HT-29 (cell line): ENCODE data around the gene SYCP2. TPM values are rescaled to one million over a fixed set of nuclear protein-coding genes. Genes with fewer than 3 reads are reported as not detected.
A peak's percentile ranks its signal among the peaks of the same experiment; 100 is the strongest.

ENCODE experiments used
- DNase-seq: peaks from one replicate; pipeline ENCODE4 v3.0.0-alpha.2; 2015; ENCODE audit warnings: low spot score
- total RNA-seq: library from RNA; depleted of rRNA; stranded (reverse); fragments of >200 nt; shearing (Covaris generic); gene quantifications from 2 replicates; pipeline ENCODE4 v1.2.3, GENCODE V29; 2014

Gene SYCP2
- total RNA-seq, 1 experiment from 2014 or later = 0.69 TPM

DNA sequence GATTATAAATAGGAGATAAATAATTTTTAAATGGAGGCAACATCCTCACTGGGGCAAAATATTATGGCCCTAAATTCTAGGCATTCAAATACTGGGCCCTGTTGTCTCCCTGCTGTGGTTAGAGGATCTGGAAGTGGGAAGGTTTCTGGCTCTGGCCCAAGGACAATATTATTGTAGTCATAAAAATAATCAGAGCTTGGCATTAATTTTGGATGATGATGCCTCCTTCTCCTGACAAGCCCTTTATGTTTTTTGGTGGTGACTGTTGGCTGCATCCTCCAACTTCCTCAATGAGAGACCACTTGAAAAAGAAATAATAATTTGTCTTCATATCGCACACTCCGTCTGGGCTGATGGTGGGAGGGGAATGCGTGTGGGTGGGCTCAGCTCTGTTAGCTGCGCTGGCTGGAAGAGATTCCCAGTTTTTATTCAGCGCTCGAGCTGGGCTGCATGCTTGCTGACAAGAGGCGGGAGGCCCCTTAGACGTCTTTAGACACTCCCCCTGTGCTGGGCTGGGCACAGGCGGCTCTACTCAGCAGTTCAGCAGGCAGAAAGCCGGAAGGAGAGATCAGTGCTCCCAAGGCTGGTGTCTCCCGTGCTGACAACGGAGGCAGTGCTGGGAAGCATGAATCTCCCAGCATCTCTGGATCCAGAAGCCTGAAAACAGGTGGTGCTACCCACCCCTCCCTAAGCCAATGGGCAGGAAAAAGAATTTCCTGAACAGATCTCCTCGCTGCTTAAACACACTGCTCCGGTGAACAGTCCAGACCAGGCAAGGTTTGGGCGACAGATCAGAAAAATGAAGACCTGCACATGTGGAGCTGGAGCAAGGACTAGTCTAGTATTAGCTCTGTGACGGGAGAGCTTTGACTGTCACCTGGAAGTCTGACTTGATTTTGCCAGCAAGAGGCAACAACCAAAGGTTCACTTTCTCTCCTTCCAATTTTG is 97.7 kb downstream of the SYCP2 start:
- peak; percentile 56 for DNase-seq

DNA sequence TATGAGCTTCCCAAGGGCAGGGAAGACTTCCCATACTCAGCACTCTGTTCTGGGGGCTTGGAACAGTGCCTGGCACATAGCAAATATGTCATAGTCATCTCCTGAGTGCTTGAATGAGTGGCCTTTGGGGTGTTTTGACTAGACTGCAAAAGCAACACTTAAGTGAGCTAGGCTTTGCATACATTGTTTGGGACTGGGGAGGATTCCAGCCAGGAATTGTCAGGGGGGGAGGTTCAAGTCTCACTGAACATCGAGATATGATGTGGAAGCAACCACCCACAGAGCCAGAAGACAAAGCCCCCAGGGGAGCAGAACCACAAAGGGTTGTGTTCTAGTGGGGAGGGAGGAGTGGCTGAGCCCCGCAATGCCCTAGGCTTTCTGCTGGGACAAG is 98.4 kb downstream of the SYCP2 start:
- no peak for DNase-seq

DNA sequence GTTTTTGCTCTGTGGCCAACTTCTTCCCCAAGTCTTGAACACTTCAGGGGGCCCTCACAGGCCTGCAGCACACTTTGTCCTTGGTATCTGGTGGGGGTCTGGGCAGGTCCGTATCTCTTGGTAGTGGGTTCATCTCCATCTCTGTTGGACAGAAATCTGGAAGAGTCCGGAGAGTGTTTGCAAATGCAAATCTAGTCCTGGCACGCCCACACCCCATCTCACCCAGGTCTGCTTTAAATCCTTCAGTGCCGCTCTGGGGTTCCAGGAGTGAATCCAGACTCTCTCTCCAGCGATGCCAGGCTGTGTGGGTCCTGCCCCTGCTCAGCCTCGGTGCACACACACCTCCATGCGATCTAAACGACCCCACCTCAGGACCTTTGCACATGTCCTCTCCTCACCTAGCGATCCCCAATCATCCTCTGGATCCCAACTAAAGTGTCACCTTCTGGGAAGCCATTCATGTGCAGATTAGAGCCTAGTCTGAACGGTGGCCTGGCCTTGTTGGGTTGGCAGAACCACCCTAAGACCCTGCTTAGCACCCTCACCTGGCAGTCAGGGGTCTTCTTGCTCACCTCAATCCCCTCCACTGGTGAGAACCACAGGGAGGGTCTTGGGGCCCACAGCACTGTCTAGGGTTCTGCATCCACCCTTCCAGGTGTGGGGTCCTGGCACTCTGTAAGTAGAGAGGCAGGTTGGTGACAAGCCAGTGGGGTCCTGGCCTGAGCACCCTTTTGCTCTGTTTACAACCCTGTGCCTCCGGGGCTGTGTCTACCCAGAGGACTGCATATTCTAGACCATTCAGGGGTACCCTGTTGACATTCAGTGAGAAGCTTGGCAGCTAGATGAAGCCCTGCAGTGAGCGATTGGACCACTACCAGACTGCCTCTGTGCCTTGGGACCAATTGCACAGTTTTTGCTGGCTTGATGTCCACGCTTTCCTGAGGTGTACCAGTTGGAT is 100.8 kb downstream of the SYCP2 start:
- DNase-seq = no peak

DNA sequence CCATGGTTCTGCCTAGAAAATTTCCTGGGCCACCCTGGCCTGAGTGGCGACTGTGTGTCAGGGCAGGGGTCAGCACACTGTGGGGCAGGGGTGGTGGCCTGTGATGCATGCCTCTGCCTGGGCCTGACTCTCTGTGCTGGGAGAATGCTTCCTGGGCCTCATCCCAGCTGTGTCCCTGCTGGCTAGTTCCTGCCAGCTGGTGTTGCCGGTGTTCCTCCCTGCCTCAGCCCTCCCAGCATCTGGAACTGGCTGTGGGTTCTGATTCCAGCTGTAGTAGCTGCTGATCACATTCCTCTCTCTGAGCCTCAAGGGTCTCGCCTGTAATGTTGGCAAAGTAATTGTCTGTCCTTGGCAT is 101.5 kb downstream of the SYCP2 start:
- no peak for DNase-seq

DNA sequence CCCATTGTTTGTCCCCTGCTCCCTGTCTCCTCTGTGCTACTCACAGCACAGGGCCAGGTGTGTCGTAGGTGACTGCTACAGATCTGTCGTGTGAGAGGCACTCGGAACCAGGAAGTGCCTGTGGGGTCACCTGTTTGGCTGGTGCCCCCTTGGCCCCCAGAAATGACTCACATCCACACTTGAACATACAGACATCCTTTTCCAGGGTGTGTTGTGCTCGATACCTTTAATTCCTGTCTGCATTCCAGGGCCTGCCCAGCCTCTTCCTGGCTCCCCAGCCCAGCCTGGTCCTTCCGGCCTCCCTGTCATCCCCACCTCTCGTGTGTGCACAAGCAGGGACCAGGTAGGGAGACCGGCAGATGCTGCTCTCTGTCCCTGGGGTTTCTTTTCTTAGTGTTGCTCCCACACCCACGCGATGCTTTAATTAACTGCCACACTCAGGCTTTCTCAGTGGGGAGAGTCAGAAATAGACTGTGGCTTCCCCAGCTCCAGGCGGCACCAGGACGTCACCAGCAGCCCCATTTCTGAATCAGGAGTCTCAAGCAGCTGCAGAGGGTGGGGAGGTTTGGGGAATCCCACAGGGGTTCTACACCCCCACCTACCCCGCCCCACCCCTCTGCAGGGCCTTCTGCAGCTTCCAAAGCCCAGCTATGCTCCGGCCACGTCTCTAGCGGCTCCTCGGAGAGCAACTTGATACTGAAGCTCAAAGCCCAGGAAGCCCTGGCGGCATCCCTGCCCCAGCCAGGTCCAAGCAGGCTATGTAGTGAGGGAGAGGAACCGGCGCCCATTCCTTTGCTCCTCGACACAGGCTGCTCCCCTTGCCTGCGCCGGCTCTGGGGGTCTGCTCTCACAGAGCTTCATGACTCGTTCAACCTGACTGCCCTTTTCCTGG is 102.2 kb downstream of the SYCP2 start:
- peak; percentile 87 for DNase-seq

DNA sequence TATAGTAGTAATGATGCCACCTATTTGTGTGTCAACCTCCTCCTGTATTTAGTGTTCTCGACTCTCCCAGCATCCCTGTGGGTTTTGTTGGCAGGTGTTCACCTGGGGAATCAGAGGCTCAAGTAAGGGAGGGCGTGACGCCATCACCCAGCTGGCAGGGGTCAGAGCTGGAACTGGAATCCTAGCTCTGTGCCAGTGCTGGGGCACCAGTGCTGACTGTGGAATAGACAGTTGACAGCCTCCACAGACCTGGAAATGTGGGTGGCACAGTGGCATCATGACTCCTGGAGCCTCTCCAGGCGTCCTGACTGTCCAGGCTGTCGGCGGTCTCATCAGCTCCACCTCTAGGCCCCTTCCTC is 102.8 kb downstream of the SYCP2 start:
- DNase-seq = no peak

DNA sequence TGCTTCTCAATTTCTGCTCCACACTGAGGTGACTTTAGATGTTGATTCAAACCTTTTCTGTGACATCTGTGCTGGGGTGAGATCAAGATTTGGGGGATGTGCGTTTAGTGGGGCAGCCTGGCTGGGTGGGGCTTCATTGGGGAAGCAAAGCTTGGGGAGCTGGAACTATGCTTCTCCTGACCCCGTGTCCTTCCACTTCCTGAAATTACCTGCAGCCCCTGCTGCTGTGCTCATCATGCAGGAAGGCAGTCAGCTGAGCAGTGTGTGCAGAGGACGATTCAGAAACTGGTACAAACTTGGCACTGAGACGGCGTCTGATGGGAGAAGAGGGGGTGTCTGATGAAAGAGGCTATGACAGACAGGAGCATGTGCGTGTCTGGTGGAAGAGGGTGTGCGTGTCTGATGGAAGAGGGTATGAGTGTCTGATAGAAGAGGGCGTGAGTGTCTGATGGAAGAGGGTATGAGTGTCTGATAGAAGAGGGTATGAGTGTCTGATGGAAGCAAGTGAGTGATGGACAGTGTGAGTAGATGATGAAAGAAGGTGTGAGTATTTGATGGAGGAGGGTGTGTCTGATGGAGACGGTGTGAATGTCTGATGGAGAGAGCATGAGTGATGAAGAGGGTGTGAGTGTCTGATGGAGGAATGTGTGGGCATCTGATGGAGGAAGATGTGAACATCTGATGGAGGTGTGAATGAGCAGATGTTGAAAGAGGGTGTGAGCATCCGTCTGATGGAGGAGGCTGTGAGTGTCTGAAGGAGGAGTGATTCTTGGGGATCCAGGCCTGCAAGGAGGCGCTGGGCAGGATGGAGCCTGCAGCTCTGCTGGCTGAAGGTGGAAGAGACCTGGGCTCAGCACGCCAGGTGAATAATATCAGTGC is 103.4 kb downstream of the SYCP2 start:
- DNase-seq = no peak

DNA sequence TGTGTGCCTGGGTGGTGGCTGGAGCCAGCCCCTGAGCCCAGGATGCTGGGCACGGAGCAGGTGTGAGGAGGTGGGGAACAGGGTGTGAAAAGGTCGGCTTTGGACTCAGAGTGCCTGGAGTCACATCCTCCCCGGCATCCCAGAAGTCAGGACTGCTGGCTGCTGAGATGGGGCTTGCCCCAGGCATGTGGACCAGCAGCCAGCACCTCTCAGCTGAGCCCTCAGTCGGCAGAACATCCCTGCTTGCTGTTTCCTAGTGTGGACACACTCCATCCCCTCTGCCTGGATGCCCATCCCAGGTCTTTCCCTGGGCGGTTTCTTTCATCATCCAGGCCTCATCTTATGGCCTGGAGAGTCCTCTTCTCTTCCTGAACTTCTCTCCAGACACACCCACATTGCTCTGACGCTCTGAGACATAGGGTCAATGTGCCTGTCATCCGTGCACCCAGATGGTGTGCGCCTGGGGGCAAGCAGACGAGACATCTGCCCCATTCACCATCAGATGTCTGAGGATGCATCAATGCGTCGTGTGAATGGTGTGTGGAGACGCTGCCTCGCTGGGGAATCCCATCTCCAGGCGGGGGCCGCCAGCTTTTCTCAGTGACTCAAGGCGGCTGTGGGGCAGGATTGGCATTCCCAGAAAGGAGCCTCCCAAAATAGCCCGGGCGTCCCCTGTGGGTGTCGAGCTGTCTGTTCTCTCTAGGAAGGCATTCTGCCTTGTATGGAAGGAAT is 104.2 kb downstream of the SYCP2 start:
- no peak for DNase-seq

DNA sequence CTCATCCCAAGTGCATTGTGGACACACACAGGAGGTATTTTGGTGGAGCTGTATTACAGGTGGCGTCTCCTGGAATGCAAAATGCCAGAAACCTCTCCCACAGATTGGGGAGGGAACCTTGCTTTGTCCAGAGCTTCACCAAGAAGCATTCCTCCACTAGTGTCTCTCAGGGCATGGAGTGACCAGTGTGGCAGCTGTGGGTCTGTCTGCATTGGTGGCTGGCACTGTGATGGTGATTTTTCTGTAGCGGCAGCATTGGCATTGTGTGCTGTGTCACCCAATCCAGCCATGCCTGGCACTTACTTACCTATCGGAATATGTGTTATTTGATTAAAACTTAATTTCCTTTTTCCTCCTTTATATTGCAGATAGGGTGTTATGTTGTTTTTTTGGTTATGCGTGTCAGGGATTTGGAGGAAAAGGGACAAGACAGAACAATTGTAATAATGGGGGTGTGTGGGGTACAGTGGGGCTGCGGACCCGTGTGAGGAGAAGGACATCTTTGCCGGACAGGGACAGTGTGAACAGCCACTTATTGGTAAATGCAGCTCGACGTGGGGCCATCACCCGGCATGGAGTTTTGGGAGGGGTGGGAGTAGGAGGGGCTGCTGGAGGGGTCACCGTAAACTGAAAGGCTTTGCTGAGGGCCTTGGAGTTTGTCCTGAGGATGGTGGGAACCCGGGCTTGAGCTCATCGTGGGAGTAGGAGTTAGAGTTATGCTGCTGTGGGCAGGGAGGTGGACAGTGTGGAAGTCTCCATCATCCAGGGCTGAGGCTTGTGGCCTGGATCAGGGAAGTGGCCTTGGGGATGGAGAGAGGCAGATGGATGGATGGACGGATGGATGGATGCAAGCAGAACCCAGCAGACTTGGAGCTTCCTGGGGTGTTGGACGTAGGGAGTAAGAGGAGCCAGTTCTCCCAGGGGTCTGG is 105.0 kb downstream of the SYCP2 start:
- DNase-seq = no peak

DNA sequence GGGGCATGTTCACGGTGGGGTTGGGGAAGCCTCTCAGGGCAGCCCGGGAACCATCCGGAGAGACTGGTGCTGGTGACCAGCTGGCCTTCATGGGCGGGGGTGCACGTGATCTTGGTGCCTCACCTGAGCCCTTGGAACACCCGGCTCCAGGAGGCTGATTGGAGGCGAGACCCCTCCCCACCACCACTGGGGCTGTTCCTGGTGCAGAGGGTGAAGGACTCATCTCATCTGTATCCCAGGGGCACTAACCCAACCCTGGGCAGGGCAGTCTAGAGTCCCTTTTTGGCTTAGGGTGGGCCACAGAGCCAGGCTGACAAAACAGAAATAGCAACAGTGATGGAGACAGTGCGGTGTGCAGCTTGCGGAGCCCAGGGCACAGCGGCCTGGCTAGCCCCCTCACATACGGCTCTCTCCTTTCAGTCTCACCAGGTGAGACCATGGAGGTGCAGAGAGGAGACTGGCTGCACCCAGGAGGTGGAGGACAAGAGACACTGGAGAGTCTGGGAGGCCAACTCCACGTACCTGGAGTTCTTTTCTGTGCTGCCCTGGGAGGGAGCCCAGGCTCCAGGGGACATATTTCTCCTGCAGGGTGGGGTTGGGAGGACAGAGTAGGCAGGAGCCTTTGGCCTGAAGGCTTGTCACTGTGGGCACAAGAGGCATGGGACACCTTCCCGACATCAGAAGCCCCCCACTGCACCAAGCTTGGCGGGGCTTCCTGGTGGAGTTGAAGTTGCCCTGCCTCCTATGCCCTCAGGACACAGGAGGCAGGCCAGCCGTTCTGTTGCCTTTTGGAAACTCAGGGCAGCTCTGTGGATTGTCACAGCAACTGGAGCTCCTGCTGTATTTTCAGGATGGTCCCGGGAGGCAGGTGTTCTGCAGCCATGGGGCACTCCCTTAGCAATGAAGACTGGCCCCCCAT is 106.0 kb downstream of the SYCP2 start:
- no peak for DNase-seq

DNA sequence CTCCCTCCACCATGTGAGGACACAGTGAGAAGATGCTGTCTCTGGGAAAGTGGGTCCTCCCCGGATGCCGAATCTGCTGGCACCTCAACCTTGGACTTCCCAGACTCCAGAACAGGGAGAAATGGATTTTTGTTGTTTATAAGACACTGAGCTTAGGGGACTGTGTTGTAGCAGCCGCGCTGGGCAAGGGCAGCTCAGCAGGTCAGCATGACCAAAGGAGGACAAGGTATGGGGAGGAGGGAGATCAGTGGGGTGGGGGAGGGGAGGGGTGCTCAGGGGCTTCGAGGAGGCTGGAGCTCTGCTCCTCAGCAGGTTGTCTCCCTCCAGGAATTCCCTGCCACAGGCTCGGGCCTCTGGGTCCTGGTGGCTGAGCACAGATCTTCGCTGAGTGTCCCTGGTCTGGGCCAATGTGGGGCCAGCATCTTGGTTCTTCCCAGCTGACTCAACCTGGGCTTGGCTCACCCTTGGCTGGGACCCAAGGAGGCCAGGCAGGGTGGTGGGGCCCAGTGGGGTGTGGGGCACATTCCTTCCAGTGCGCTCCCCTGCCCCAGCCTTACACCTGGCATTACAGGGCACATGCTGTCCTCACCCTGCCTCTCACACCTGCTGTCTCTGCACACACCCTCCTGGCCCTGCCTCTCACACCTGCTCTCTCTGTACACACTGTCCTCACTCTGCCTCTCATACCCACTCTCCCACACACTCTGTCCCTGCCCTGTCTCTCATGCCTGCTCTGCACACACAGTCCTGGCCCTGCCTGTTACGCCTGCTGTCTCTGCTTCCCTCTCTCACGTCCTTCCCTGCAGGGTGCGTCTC is 107.3 kb downstream of the SYCP2 start:
- DNase-seq = peak; percentile 61

DNA sequence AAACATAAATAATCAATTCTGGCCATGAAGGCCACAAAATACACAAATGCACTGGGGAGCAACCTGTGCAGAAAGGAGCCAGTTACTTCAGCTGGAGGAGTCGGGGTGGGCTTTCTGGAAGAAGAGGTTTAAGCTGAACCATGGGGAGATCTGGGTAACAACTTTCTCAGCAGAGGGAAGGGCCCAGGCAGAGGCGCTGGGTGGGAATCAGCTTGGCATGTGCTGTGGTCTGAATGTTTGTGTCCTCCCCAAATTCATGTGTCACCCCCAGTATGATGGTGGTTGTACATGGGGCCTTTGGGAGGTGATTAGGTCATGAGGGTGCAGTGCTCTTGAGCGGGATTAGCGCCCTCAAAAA is 107.9 kb downstream of the SYCP2 start:
- no peak for DNase-seq

DNA sequence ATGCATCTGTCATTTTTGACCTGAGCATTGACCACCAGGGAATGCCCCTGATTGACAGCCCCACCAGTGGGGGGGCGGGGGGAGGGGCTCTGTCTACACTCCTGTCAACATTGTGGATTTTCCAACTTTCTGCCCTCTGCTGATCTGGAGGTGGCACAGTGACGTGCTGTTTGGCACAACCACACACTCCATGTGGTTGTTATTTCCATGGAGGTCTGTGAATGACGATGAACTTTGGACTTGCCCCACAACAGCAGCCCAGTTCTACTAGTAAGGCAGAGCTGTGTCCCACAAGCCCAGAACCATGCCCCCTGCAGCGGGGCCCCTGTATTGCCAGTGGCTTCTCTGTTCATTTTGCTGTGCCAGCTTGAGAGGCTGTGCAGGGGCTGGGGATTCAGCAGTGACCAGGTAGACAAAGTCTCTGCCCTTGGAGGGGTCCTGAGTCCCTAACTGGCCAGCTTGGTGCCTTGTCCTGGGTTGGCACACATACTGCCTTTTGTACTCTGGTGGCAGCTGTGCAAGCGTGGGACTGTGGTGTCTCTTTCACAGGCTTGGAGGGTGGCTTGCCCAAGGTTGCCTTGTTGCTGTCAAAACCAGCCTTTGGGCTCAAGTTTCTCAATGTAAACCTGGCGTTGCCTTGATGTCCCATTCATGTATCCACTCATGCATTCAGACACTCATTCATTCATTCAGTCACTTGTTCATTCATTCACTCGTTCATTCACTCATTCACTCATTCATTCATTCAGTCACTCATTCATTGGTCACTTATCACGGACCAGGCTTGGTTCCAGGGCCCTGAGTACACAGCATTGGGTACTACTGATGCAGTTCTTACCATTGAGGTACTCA is 108.5 kb downstream of the SYCP2 start:
- DNase-seq = no peak

DNA sequence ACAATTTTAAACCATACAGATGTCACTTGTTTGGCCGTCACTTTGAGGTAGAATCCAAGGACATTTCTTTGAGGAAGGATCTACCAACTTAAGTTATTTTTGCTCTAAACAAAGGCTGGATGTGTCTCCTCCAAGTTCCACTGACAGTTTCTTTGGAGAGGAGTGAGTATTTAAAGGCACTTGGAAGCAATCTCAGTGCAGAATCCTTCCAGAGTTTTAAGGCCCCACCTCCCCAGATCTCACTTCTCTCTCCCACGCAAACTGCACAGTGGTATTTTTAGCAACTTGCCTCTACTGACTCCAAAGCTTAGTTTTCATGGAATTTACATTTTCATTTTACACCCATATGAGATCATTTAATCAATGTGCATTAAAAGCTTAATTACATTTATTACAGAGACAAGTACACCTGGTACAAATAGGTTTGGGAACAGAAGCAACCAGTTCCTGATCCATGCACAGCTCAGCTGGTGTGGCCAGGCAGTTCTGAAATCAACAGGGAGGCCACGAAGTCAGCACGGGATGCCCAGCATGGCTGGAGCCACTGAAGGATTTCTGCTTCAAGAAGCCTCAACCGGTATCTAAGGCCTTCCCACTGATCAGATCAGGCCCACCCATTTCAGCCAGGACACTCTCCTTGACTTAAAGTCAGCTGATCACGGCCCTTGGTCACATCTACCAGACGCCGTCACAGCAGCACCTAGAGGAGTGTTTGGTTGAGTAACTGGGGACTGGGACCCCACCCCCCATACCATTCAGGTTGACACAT is 109.8 kb downstream of the SYCP2 start:
- DNase-seq = no peak

DNA sequence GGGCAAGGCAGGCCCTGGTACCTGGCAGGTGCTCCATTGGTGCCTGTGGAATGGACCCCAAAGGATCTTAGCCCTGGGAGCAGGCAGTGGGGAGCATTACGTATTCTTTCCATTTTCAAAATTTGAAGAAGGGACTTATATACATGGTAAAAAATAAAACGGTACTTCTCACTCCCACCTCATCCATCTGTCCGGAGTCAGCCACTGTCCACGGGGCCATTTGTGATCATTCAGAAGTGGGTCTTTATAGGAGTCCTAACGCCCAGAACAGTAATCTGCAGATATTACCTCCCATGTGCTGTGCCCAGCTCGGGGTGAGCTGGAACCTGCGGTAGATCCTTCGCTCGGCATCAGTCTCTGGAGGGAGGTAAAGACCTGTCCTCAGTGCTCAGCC is 110.4 kb downstream of the SYCP2 start:
- no peak for DNase-seq
